ENCODE data around the gene KSR1. TPM values are rescaled to one million over a fixed set of nuclear protein-coding genes. Genes with fewer than 3 reads are reported as not detected.
"Not testable (repeated sequence)": the region's sequence is repeated elsewhere in the genome, so short reads cannot be mapped to it uniquely, and the experiment has no call there.

Gene KSR1
- total RNA-seq, 1 experiment from 2014 or later: 4.5 TPM

GRCh38 chr17:27424516-27424915, 31.7 kb upstream of the KSR1 start:
- H3K4me3 Mint-ChIP-seq (ENCODE audit: low read depth, unreplicated experiment): no peak overlapping the region
- peaks cover 15% of the 10 kb centered on the region for H3K27me3 Mint-ChIP-seq (ENCODE audit: unreplicated experiment)
- no peaks in the 10 kb centered on the region for H3K36me3 Mint-ChIP-seq (ENCODE audit: insufficient read depth, unreplicated experiment)
- no peak overlapping the region for H3K27ac Mint-ChIP-seq (ENCODE audit: unreplicated experiment)
- TF ChIP-seq CTCF (IDR thresholded peaks at IDR 0.05; ENCODE audit: unreplicated experiment): no peak
- no peak for DNase-seq
- BruUV-seq (replicated peaks): no TSS peak
- H3K9me3 Mint-ChIP-seq (ENCODE audit: low read depth, unreplicated experiment): no peaks in the 10 kb centered on the region
- CTCF ChIA-PET: no interaction called here
- intact Hi-C loops (cut with micrococcal nuclease; ENCODE audit: unreplicated experiment): no loop called here
- no peaks in the 10 kb centered on the region for H3K4me1 Mint-ChIP-seq (ENCODE audit: low read depth, unreplicated experiment)

GRCh38 chr17:27424941-27425340, 31.3 kb upstream of the KSR1 start:
- Mint-ChIP-seq H3K9me3 (ENCODE audit: low read depth, unreplicated experiment) (no peaks in the 10 kb centered on the region), H3K27me3 (ENCODE audit: unreplicated experiment) (peaks cover 15% of the 10 kb centered on the region), H3K4me3 (ENCODE audit: low read depth, unreplicated experiment) (no peak overlapping the region), H3K27ac (ENCODE audit: unreplicated experiment) (no peak overlapping the region), H3K4me1 (ENCODE audit: low read depth, unreplicated experiment) (no peaks in the 10 kb centered on the region), H3K36me3 (ENCODE audit: insufficient read depth, unreplicated experiment) (no peaks in the 10 kb centered on the region)
- BruUV-seq (replicated peaks): no TSS peak
- intact Hi-C loops (cut with micrococcal nuclease; ENCODE audit: unreplicated experiment): no loop called here
- CTCF ChIA-PET: no interaction called here
- no peak for DNase-seq
- no peak for TF ChIP-seq CTCF (IDR thresholded peaks at IDR 0.05; ENCODE audit: unreplicated experiment)

DNA sequence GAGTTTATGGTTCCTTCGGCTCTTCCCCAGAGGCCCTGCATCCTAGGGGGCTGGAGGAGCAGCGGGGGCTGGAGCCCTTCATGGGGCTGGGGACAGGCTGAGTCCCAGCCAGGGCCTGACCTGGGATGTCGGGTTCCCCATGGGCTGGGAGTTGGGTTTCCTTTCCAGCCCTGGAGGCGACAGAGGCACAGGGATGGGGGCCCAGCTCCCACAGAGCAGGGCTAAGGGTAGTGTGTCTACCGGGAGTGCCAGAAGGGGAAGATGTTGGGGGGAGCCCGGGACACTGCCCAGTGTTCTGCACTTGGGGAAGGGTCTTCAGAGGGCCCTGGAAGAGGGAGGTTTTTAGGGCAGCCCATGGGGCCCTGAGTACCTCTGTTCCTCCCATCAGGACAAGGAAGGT, 30.7 kb upstream of the KSR1 start:
- intact Hi-C loops (cut with micrococcal nuclease; ENCODE audit: unreplicated experiment); CTCF ChIA-PET; H3K9me3 Mint-ChIP-seq (ENCODE audit: low read depth, unreplicated experiment): not testable (repeated sequence)

GRCh38 chr17:27425991-27426390, 30.3 kb upstream of the KSR1 start:
- no peaks in the 10 kb centered on the region for H3K36me3 Mint-ChIP-seq (ENCODE audit: insufficient read depth, unreplicated experiment)
- intact Hi-C loops (cut with micrococcal nuclease; ENCODE audit: unreplicated experiment): no loop called here
- TF ChIP-seq CTCF (IDR thresholded peaks at IDR 0.05; ENCODE audit: unreplicated experiment): no peak
- H3K27ac Mint-ChIP-seq (ENCODE audit: unreplicated experiment): no peak overlapping the region
- H3K4me1 Mint-ChIP-seq (ENCODE audit: low read depth, unreplicated experiment): no peaks in the 10 kb centered on the region
- no peak overlapping the region for H3K4me3 Mint-ChIP-seq (ENCODE audit: low read depth, unreplicated experiment)
- CTCF ChIA-PET: no interaction called here
- no peak for DNase-seq
- H3K9me3 Mint-ChIP-seq (ENCODE audit: low read depth, unreplicated experiment): no peaks in the 10 kb centered on the region
- no TSS peak for BruUV-seq (replicated peaks)
- peaks cover 15% of the 10 kb centered on the region for H3K27me3 Mint-ChIP-seq (ENCODE audit: unreplicated experiment)

More for the DNA sequence above, 30.7 kb upstream of the KSR1 start:
- not testable (repeated sequence) for H3K27ac Mint-ChIP-seq (ENCODE audit: unreplicated experiment); DNase-seq; H3K4me1 Mint-ChIP-seq (ENCODE audit: low read depth, unreplicated experiment); BruUV-seq (replicated peaks); H3K4me3 Mint-ChIP-seq (ENCODE audit: low read depth, unreplicated experiment); H3K36me3 Mint-ChIP-seq (ENCODE audit: insufficient read depth, unreplicated experiment)
- H3K27me3 Mint-ChIP-seq (ENCODE audit: unreplicated experiment): peaks cover 15% of the 10 kb centered on the region

DNA sequence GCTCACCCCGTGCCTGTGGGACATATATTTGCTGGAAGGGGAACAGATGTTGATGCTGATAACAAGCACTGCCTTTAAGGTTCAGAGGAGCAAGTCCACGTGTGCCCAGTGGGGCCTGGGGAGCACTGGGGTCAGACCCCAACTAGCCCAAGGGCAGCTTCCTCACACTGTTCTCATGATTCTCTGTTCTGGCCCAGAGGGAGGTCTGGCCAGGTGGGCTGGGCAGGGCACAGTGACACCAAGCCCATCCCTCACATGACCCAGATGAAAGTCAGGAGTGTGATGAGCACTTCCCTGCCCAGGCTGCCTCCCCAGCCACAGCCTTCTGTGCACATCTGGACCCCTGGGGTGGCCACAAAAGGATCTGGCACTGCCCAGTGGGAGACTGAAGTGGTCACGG, 29.8 kb upstream of the KSR1 start:
- H3K9me3 Mint-ChIP-seq (ENCODE audit: low read depth, unreplicated experiment); CTCF ChIA-PET; H3K27ac Mint-ChIP-seq (ENCODE audit: unreplicated experiment); BruUV-seq (replicated peaks); DNase-seq; intact Hi-C loops (cut with micrococcal nuclease; ENCODE audit: unreplicated experiment); H3K4me3 Mint-ChIP-seq (ENCODE audit: low read depth, unreplicated experiment); H3K36me3 Mint-ChIP-seq (ENCODE audit: insufficient read depth, unreplicated experiment); H3K4me1 Mint-ChIP-seq (ENCODE audit: low read depth, unreplicated experiment): not testable (repeated sequence)
- peaks cover 15% of the 10 kb centered on the region for H3K27me3 Mint-ChIP-seq (ENCODE audit: unreplicated experiment)

- H3K27ac Mint-ChIP-seq (ENCODE audit: unreplicated experiment); CTCF ChIA-PET; intact Hi-C loops (cut with micrococcal nuclease; ENCODE audit: unreplicated experiment); H3K4me3 Mint-ChIP-seq (ENCODE audit: low read depth, unreplicated experiment); H3K4me1 Mint-ChIP-seq (ENCODE audit: low read depth, unreplicated experiment); BruUV-seq (replicated peaks); DNase-seq; H3K36me3 Mint-ChIP-seq (ENCODE audit: insufficient read depth, unreplicated experiment); H3K9me3 Mint-ChIP-seq (ENCODE audit: low read depth, unreplicated experiment): not testable (repeated sequence)
- H3K27me3 Mint-ChIP-seq (ENCODE audit: unreplicated experiment): peaks cover 15% of the 10 kb centered on the region
Measured at GRCh38 chr17:27427166-27427862, 28.9 kb upstream of the KSR1 start.
